SK-N-SH (cell line): Measurements from ENCODE around the gene TBCEL. TPM values are rescaled to one million over a fixed set of nuclear protein-coding genes. Genes with fewer than 3 reads are reported as not detected.
A peak's percentile ranks its signal among the peaks of the same experiment; 100 is the strongest.

Source experiments
- CTCF ChIA-PET: fragments of 300-600, 350-600 bp; formaldehyde crosslinking; extraction: SDS; loops from one replicate; lab custom pipeline; 2021; lab: Yijun Ruan, JAX
- POLR2A ChIA-PET: fragments of 350-600 bp; sonication (Branson Sonifier 250); formaldehyde crosslinking; extraction: SDS; loops from one replicate; lab custom pipeline; 2020; ENCODE audit warnings: antibody characterized with exemption, inconsistent platforms; lab: Yijun Ruan, JAX
- DNase-seq: peaks from one replicate; pipeline ENCODE4 v3.0.0; 2012
- H2AFZ ChIP-seq: fragments of 200-600 bp; sonication (generic); 2 replicates; pipeline ENCODE4 v1.8.1; 2016; ENCODE audit warnings: antibody characterized with exemption, mild to moderate bottlenecking, low read depth
- H3F3A ChIP-seq: fragments of 200-600 bp; sonication (generic); replicated peaks from 2 replicates; pipeline ENCODE3; 2016; ENCODE audit warnings: antibody characterized with exemption, mild to moderate bottlenecking; ENCODE audit not compliant: insufficient read depth
- H3K27ac ChIP-seq, 2 experiments: fragments of 200-500 bp in 1 of 2; fragments of 200-600 bp in 1 of 2; sonication (Bioruptor generic) in 1 of 2; sonication (generic), shearing (Covaris generic) in 1 of 2; 2 replicates each; pipeline versions ENCODE4 v1.5.1 to v1.6.1; 2014 to 2016; ENCODE audit warnings: low read depth in 2 of 2, inconsistent platforms in 1 of 2, low read length in 1 of 2, mild to moderate bottlenecking in 1 of 2, mixed read lengths in 1 of 2
- H3K27me3 ChIP-seq: fragments of 200-600 bp; sonication (generic), shearing (Covaris generic); 2 replicates; pipeline ENCODE4 v1.6.1; 2016; ENCODE audit warnings: mixed run types; ENCODE audit not compliant: insufficient read depth
- H3K36me3 ChIP-seq, 2 experiments: fragments of 200-500 bp in 1 of 2; fragments of 200-600 bp in 1 of 2; sonication (Bioruptor generic) in 1 of 2; sonication (generic) in 1 of 2; replicated peaks in 1 of 2; 2 replicates each; pipeline versions ENCODE3 to v1.5.1; 2014 to 2016; ENCODE audit warnings: low read length in 1 of 2, mild to moderate bottlenecking in 1 of 2; ENCODE audit not compliant: insufficient read depth in 2 of 2, control insufficient read depth in 1 of 2
- H3K4me1 ChIP-seq, 2 experiments: fragments of 200-500 bp in 1 of 2; fragments of 200-600 bp in 1 of 2; sonication (Bioruptor generic) in 1 of 2; sonication (generic), shearing (Covaris generic) in 1 of 2; 2 replicates each; pipeline versions ENCODE4 v1.5.1 to v1.6.1; 2014 to 2016; ENCODE audit warnings: low read depth in 1 of 2, low read length in 1 of 2, mixed run types in 1 of 2; ENCODE audit not compliant: insufficient read depth in 2 of 2, control insufficient read depth in 1 of 2
- H3K4me2 ChIP-seq: fragments of 200-600 bp; sonication (generic), shearing (Covaris generic); 2 replicates; pipeline ENCODE4 v1.6.1; 2017; ENCODE audit warnings: mixed run types
- H3K4me3 ChIP-seq, 2 experiments: fragments of 200-500 bp in 1 of 2; fragments of 200-600 bp in 1 of 2; sonication (Bioruptor generic) in 1 of 2; sonication (generic), shearing (Covaris generic) in 1 of 2; 2 replicates each; pipeline versions ENCODE4 v1.5.1 to v1.8.1; 2014 to 2016; ENCODE audit warnings: low read depth in 2 of 2, inconsistent platforms in 1 of 2, low read length in 1 of 2, mild to moderate bottlenecking in 1 of 2, mixed read lengths in 1 of 2, moderate library complexity in 1 of 2
- H3K79me2 ChIP-seq: fragments of 200-600 bp; sonication (generic); 2 replicates; pipeline ENCODE4 v1.8.1; 2017; ENCODE audit warnings: mild to moderate bottlenecking; ENCODE audit not compliant: insufficient read depth
- H3K9ac ChIP-seq: fragments of 200-600 bp; sonication (generic); 2 replicates; pipeline ENCODE4 v1.6.1; 2017; ENCODE audit warnings: mixed run types
- H3K9me2 ChIP-seq: fragments of 200-600 bp; sonication (generic); 2 replicates; pipeline ENCODE4 v1.6.1; 2017; ENCODE audit warnings: mixed run types
- H3K9me3 ChIP-seq: fragments of 200-600 bp; sonication (generic); 2 replicates; pipeline ENCODE4 v1.6.1; 2017; ENCODE audit warnings: mixed run types, mild to moderate bottlenecking, moderate library complexity
- H4K20me1 ChIP-seq: fragments of 200-600 bp; sonication (generic); 2 replicates; pipeline ENCODE4 v1.6.1; 2017; ENCODE audit warnings: mild to moderate bottlenecking, mixed run types; ENCODE audit not compliant: insufficient read depth
- CHD2 ChIP-seq: fragments of 150-350 bp; IDR thresholded peaks from 2 replicates; pipeline ENCODE4 v1.6.1; 2018; ENCODE audit warnings: low read length; ENCODE audit not compliant: partially characterized antibody
- ELF1 ChIP-seq: IDR thresholded peaks from 2 replicates; pipeline ENCODE4 v1.4.0; 2012
- EZH2phosphoT487 ChIP-seq: fragments of 200-600 bp; sonication (generic); IDR thresholded peaks from 2 replicates; pipeline ENCODE4 v1.6.1; 2017; ENCODE audit warnings: low read depth, mixed run types, mild to moderate bottlenecking, antibody characterized with exemption, moderate library complexity, borderline replicate concordance
- FOSL2 ChIP-seq: IDR thresholded peaks from 2 replicates; pipeline ENCODE4 v1.4.0; 2012; ENCODE audit warnings: low read depth, mild to moderate bottlenecking, moderate library complexity, borderline replicate concordance
- FOXJ3 ChIP-seq: sonication (generic); formaldehyde crosslinking; IDR thresholded peaks from 2 replicates; pipeline ENCODE4 v1.5.1; 2020; ENCODE audit warnings: mild to moderate bottlenecking, missing genetic modification reagents
- FOXM1 ChIP-seq: IDR thresholded peaks from 2 replicates; pipeline ENCODE4 v1.4.0; 2012; ENCODE audit warnings: low read depth, mild to moderate bottlenecking
- JUND ChIP-seq: IDR thresholded peaks from 2 replicates; pipeline ENCODE4 v1.4.0; 2012
- MXI1 ChIP-seq: IDR thresholded peaks from 2 replicates; pipeline ENCODE4 v1.6.1; 2012; ENCODE audit warnings: mild to moderate bottlenecking, low read depth, low read length, improper control_type of control experiment
- POLR2AphosphoS5 ChIP-seq: IDR thresholded peaks from 2 replicates; pipeline ENCODE4 v1.6.1; 2012; ENCODE audit warnings: low read depth, low read length
- RAD21 ChIP-seq: IDR thresholded peaks from 2 replicates; pipeline ENCODE4 v1.6.1; 2012; ENCODE audit warnings: mild to moderate bottlenecking, low read length
- RCOR1 ChIP-seq: fragments of 150-350 bp; IDR thresholded peaks from 2 replicates; pipeline ENCODE4 v1.6.1; 2017; ENCODE audit warnings: antibody characterized with exemption, low read length
- RFX5 ChIP-seq: IDR thresholded peaks from 2 replicates; pipeline ENCODE4 v1.6.1; 2012; ENCODE audit warnings: mild to moderate bottlenecking, improper control_type of control experiment, low read length
- SMC3 ChIP-seq: IDR thresholded peaks from 2 replicates; pipeline ENCODE4 v1.6.1; 2012; ENCODE audit warnings: low read depth, low read length, improper control_type of control experiment
- TAF1 ChIP-seq: IDR thresholded peaks from 2 replicates; pipeline ENCODE4 v1.6.1; 2012; ENCODE audit warnings: low read depth, mild to moderate bottlenecking, low read length, moderate library complexity, borderline replicate concordance
- TCF12 ChIP-seq: IDR thresholded peaks from 2 replicates; pipeline ENCODE4 v1.4.0; 2012
- WGBS: methylation state at CpG from one replicate; pipeline ENCODE4 v1.1.6; 2017; ENCODE audit warnings: low lambda C conversion rate; 5-methylcytosine and 5-hydroxymethylcytosine counted together
- polyA plus RNA-seq, 3 experiments: library from polyadenylated mRNA; depleted of rRNA; stranded (reverse); fragments of >200 nt; gene quantifications; 2 replicates each; pipeline ENCODE4 v1.2.3, GENCODE V29; 2012
- TF ChIP-seq, protein P1 (sequence below): IDR thresholded peaks from 2 replicates; pipeline ENCODE4 v1.4.0; 2012; ENCODE audit warnings: low read depth, borderline replicate concordance
- TF ChIP-seq, protein P2 (sequence below): fragments of 150-350 bp; IDR thresholded peaks from 2 replicates; pipeline ENCODE4 v1.6.1; 2016; ENCODE audit warnings: mild to moderate bottlenecking, low read depth, low read length
- TF ChIP-seq, protein P3 (sequence below): IDR thresholded peaks from 2 replicates; pipeline ENCODE4 v1.4.0; 2012; ENCODE audit warnings: low read depth, borderline replicate concordance
- TF ChIP-seq, protein P4 (sequence below): fragments of 200-600 bp; sonication (generic); IDR thresholded peaks from 2 replicates; pipeline ENCODE4 v1.6.1; 2017; ENCODE audit warnings: antibody characterized with exemption, mild to moderate bottlenecking, moderate library complexity
- TF ChIP-seq, protein P5 (sequence below): IDR thresholded peaks from 2 replicates; pipeline ENCODE4 v1.6.1; 2012; ENCODE audit warnings: mild to moderate bottlenecking, low read depth, low read length, moderate library complexity

The TBCEL gene
- polyA plus RNA-seq, 1 of the 3 experiments (the other 2 are of a cell fraction) = 5.9 TPM

DNA sequence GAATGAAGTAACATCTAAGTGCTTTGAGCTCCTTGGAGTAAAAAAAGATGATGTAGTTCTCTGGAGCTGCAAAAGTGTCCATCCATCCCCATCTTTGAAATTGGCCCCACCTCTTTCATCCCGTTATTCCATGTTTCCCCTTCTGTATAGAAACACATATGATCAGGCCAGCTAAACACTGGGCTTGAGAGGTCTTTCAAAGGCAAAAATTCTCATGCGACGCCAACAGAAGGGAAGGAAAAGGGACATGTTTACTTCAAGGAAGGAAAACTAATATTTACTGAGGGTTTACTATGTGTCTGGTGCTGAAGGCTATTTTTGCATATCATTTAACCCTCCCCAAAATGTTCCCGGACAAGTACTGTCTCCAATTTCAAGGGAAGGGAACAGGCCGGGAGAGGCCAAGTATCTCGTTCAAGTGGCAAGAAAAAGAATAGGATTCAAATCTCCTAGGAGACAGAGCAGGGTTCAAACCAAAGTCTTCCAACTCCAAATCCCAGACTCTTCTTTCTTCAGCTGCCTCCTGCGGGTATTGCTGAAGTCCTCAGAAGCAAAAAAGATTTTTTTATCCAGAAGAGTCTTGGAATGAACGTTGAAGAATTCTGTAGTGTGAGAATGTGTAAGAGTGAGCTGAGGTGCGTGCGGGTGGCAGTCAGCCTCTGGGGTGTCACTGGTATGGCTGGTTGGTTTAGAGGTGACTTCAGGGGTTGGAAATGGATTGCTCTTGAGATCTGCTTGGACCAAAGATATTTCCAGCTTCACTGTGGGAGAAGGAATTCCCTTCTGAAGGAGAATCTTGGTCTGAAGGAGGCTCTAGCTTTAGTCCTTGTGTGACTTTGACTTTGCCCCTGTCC lies 87.2 kb downstream of the TBCEL start:
- Histone ChIP-seq H3K36me3 (no peaks in the 10 kb centered on the region), H3K9me2 (no peaks in the 10 kb centered on the region), H2AFZ (no peak overlapping the region), H3K27ac (peak overlapping the region in 1 of 2 experiments; percentile 95; a peak in 1 of 4 replicates), H3K4me1 (peaks cover 0 to 17% of the 10 kb centered on the region in 2 experiments; a peak in 2 of 4 replicates), H3F3A (no peaks in the 10 kb centered on the region), H3K79me2 (no peaks in the 10 kb centered on the region), H3K9me3 (no peaks in the 10 kb centered on the region), H3K4me2 (no peak overlapping the region), H4K20me1 (no peaks in the 10 kb centered on the region), H3K4me3 (no peak overlapping the region), H3K9ac (no peak overlapping the region), H3K27me3 (no peaks in the 10 kb centered on the region)
- ChIA-PET CTCF (interaction anchor here (0.6 to 6.3 kb wide), 30 partner anchors 9 to 609 kb away, joined by 3 to 37 read pairs (median 3); partner anchors contain the start of gene GRIK4), POLR2A (interaction anchor here (1.2 kb wide), 1 partner anchor 86 kb away, joined by 3 read pairs; no protein-coding TSS in a partner anchor)
- DNase-seq = no peak
- TF ChIP-seq RCOR1 (no peak), FOXJ3 (no peak), SMC3 (no peak), RAD21 (no peak), TCF12 (no peak), CHD2 (no peak), TAF1 (no peak), JUND (no peak), EZH2phosphoT487 (no peak), ELF1 (no peak), MXI1 (no peak), FOXM1 (no peak), POLR2AphosphoS5 (no peak), FOSL2 (no peak), RFX5 (no peak)
- TF ChIP-seq, protein P1, sequence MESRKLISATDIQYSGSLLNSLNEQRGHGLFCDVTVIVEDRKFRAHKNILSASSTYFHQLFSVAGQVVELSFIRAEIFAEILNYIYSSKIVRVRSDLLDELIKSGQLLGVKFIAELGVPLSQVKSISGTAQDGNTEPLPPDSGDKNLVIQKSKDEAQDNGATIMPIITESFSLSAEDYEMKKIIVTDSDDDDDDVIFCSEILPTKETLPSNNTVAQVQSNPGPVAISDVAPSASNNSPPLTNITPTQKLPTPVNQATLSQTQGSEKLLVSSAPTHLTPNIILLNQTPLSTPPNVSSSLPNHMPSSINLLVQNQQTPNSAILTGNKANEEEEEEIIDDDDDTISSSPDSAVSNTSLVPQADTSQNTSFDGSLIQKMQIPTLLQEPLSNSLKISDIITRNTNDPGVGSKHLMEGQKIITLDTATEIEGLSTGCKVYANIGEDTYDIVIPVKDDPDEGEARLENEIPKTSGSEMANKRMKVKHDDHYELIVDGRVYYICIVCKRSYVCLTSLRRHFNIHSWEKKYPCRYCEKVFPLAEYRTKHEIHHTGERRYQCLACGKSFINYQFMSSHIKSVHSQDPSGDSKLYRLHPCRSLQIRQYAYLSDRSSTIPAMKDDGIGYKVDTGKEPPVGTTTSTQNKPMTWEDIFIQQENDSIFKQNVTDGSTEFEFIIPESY = no peak
- TF ChIP-seq, protein P2, sequence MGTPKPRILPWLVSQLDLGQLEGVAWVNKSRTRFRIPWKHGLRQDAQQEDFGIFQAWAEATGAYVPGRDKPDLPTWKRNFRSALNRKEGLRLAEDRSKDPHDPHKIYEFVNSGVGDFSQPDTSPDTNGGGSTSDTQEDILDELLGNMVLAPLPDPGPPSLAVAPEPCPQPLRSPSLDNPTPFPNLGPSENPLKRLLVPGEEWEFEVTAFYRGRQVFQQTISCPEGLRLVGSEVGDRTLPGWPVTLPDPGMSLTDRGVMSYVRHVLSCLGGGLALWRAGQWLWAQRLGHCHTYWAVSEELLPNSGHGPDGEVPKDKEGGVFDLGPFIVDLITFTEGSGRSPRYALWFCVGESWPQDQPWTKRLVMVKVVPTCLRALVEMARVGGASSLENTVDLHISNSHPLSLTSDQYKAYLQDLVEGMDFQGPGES = no peak
- TF ChIP-seq, protein P3, sequence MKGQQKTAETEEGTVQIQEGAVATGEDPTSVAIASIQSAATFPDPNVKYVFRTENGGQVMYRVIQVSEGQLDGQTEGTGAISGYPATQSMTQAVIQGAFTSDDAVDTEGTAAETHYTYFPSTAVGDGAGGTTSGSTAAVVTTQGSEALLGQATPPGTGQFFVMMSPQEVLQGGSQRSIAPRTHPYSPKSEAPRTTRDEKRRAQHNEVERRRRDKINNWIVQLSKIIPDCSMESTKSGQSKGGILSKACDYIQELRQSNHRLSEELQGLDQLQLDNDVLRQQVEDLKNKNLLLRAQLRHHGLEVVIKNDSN = no peak
- TF ChIP-seq, protein P4, sequence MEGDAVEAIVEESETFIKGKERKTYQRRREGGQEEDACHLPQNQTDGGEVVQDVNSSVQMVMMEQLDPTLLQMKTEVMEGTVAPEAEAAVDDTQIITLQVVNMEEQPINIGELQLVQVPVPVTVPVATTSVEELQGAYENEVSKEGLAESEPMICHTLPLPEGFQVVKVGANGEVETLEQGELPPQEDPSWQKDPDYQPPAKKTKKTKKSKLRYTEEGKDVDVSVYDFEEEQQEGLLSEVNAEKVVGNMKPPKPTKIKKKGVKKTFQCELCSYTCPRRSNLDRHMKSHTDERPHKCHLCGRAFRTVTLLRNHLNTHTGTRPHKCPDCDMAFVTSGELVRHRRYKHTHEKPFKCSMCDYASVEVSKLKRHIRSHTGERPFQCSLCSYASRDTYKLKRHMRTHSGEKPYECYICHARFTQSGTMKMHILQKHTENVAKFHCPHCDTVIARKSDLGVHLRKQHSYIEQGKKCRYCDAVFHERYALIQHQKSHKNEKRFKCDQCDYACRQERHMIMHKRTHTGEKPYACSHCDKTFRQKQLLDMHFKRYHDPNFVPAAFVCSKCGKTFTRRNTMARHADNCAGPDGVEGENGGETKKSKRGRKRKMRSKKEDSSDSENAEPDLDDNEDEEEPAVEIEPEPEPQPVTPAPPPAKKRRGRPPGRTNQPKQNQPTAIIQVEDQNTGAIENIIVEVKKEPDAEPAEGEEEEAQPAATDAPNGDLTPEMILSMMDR = no peak
- TF ChIP-seq, protein P5, sequence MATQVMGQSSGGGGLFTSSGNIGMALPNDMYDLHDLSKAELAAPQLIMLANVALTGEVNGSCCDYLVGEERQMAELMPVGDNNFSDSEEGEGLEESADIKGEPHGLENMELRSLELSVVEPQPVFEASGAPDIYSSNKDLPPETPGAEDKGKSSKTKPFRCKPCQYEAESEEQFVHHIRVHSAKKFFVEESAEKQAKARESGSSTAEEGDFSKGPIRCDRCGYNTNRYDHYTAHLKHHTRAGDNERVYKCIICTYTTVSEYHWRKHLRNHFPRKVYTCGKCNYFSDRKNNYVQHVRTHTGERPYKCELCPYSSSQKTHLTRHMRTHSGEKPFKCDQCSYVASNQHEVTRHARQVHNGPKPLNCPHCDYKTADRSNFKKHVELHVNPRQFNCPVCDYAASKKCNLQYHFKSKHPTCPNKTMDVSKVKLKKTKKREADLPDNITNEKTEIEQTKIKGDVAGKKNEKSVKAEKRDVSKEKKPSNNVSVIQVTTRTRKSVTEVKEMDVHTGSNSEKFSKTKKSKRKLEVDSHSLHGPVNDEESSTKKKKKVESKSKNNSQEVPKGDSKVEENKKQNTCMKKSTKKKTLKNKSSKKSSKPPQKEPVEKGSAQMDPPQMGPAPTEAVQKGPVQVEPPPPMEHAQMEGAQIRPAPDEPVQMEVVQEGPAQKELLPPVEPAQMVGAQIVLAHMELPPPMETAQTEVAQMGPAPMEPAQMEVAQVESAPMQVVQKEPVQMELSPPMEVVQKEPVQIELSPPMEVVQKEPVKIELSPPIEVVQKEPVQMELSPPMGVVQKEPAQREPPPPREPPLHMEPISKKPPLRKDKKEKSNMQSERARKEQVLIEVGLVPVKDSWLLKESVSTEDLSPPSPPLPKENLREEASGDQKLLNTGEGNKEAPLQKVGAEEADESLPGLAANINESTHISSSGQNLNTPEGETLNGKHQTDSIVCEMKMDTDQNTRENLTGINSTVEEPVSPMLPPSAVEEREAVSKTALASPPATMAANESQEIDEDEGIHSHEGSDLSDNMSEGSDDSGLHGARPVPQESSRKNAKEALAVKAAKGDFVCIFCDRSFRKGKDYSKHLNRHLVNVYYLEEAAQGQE = no peak
- WGBS = 73% methylated on average over 10 of the region's 10 CpGs
